MCF 10A (cell line): ENCODE results near the gene ZBTB46. TPM values are rescaled to one million over a fixed set of nuclear protein-coding genes. Genes with fewer than 3 reads are reported as not detected.
"Not testable (repeated sequence)": the region's sequence is repeated elsewhere in the genome, so short reads cannot be mapped to it uniquely, and the experiment has no call there.

Source experiments
- BruUV-seq: library from RNA; stranded (reverse); fragments of 400-500 nt; replicated peaks from 2 replicates; lab custom pipeline; 2021; lab: Mats Ljungman, UMichigan
- CTCF ChIA-PET: fragments of 300-600 bp; sonication (Branson Sonifier 250); formaldehyde crosslinking; extraction: SDS; loops from one replicate; lab custom pipeline; 2021; ENCODE audit warnings: antibody characterized with exemption, inconsistent platforms; lab: Yijun Ruan, JAX
- POLR2A ChIA-PET: fragments of 300-600, 350-650 bp; sonication (Branson Sonifier 250); formaldehyde crosslinking; extraction: SDS; loops from one replicate; lab custom pipeline; 2020; ENCODE audit warnings: antibody characterized with exemption, inconsistent platforms; lab: Yijun Ruan, JAX
- DNase-seq: peaks from one replicate; pipeline ENCODE4 v3.0.0-alpha.2; 2018; ENCODE audit not compliant: unreplicated experiment
- H3K27ac Mint-ChIP-seq: one replicate; pipeline ENCODE4 v1.8.0; 2022; ENCODE audit warnings: mild to moderate bottlenecking, low read depth, mixed read lengths; ENCODE audit not compliant: unreplicated experiment
- H3K27me3 Mint-ChIP-seq: one replicate; pipeline ENCODE4 v1.8.0; 2022; ENCODE audit warnings: mixed read lengths; ENCODE audit not compliant: insufficient read depth, unreplicated experiment
- H3K36me3 Mint-ChIP-seq: one replicate; pipeline ENCODE4 v1.8.0; 2022; ENCODE audit warnings: mild to moderate bottlenecking, moderate library complexity, mixed read lengths; ENCODE audit not compliant: insufficient read depth, unreplicated experiment
- H3K4me1 Mint-ChIP-seq: one replicate; pipeline ENCODE4 v1.8.0; 2022; ENCODE audit warnings: mixed read lengths; ENCODE audit not compliant: insufficient read depth, unreplicated experiment
- H3K4me3 Mint-ChIP-seq: one replicate; pipeline ENCODE4 v1.8.0; 2022; ENCODE audit warnings: mild to moderate bottlenecking, moderate library complexity, mixed read lengths; ENCODE audit not compliant: unreplicated experiment
- H3K9me3 Mint-ChIP-seq: one replicate; pipeline ENCODE4 v1.8.0; 2022; ENCODE audit warnings: mixed read lengths; ENCODE audit not compliant: unreplicated experiment
- CTCF ChIP-seq: fragments of 200-600 bp; IDR thresholded peaks from one replicate; pipeline ENCODE4 v1.8.0; 2022; ENCODE audit warnings: antibody characterized with exemption, mild to moderate bottlenecking; ENCODE audit not compliant: unreplicated experiment
- intact Hi-C: fragments of 100-400 bp; cut with micrococcal nuclease; formaldehyde crosslinking; loops from 2 replicates; pipeline ENCODE4 v1.14.1; 2022
- total RNA-seq: library from RNA; stranded (reverse); gene quantifications from 2 replicates; pipeline ENCODE4 v1.2.3, GENCODE V29; 2022

Gene ZBTB46
- total RNA-seq, 1 experiment from 2014 or later, result 0.63 TPM

DNA sequence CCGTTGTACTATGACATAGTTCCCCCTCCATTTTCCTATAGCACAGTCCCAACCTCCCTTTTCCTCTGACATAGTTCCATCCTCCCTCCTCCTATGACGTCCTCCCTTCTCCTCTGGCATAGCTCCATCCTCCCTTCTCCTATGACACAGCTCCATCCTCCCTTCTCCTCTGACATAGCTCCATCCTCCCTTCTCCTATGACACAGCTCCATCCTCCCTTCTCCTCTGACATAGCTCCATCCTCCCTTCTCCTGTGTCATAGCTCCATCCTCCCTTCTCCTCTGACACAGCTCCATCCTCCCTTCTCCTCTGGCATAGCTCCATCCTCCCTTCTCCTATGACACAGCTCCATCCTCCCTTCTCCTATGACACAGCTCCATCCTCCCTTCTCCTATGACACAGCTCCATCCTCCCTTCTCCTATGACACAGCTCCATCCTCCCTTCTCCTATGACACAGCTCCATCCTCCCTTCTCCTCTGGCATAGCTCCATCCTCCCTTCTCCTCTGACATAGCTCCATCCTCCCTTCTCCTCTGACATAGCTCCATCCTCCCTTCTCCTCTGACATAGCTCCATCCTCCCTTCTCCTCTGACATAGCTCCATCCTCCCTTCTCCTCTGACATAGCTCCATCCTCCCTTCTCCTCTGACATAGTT lies 108.0 kb downstream of the ZBTB46 start:
- intact Hi-C loops, DNase-seq, H3K4me1 Mint-ChIP-seq, H3K27ac Mint-ChIP-seq, H3K9me3 Mint-ChIP-seq, H3K4me3 Mint-ChIP-seq, BruUV-seq, H3K27me3 Mint-ChIP-seq: not testable (repeated sequence)
- POLR2A ChIA-PET, result interaction anchor here (0.7 to 1.2 kb wide), 2 partner anchors 9 to 432 kb away, joined by 3 to 5 read pairs; no protein-coding TSS in a partner anchor
- H3K36me3 Mint-ChIP-seq, result peaks cover 58% of the 10 kb centered on the region
- CTCF ChIA-PET, result interaction anchor here (0.6 to 0.8 kb wide), 4 partner anchors 10 to 228 kb away, joined by 3 to 5 read pairs (median 3); no protein-coding TSS in a partner anchor

- TF ChIP-seq CTCF, result no peak
- intact Hi-C loops, result no loop called here
- POLR2A ChIA-PET, result interaction anchor here (0.6 to 2.5 kb wide), 7 partner anchors 10 to 146 kb away, joined by 3 to 12 read pairs (median 3); partner anchors contain the start of genes ARFRP1, TPD52L2 and ZGPAT
- H3K27me3 Mint-ChIP-seq, result no peaks in the 10 kb centered on the region
- DNase-seq, result no peak
- no peak overlapping the region for H3K27ac Mint-ChIP-seq
- no peak overlapping the region for H3K4me3 Mint-ChIP-seq
- H3K36me3 Mint-ChIP-seq, result peaks cover 79% of the 10 kb centered on the region
- H3K9me3 Mint-ChIP-seq, result peaks cover 8% of the 10 kb centered on the region
- H3K4me1 Mint-ChIP-seq, result no peaks in the 10 kb centered on the region
- CTCF ChIA-PET, result interaction anchor here (0.6 to 0.9 kb wide), 2 partner anchors 22 to 107 kb away, joined by 3 read pairs; no protein-coding TSS in a partner anchor
- BruUV-seq, result no TSS peak
These were observed 112.1 kb downstream of the ZBTB46 start for GRCh38 chr20:63718996-63719395.

GRCh38 chr20:63714858-63715257 lies 116.2 kb downstream of the ZBTB46 start:
- Mint-ChIP-seq H3K27ac (no peak overlapping the region), H3K4me1 (no peaks in the 10 kb centered on the region), H3K36me3 (peaks cover 94% of the 10 kb centered on the region), H3K27me3 (no peaks in the 10 kb centered on the region), H3K9me3 (peaks cover 15% of the 10 kb centered on the region), H3K4me3 (no peak overlapping the region)
- ChIA-PET POLR2A (interaction anchor here (0.9 to 1.2 kb wide), 3 partner anchors 8 to 26 kb away, joined by 3 to 5 read pairs (median 3); no protein-coding TSS in a partner anchor), CTCF (interaction anchor here (0.9 kb wide), 1 partner anchor 150 kb away, joined by 3 read pairs; the partner anchor contains the start of gene TPD52L2)
- intact Hi-C loops, result no loop called here
- DNase-seq, result no peak
- no TSS peak for BruUV-seq
- TF ChIP-seq CTCF, result no peak

GRCh38 chr20:63712191-63712590 lies 118.9 kb downstream of the ZBTB46 start:
- Mint-ChIP-seq H3K36me3 (peaks cover 83% of the 10 kb centered on the region), H3K4me3 (no peak overlapping the region)

More at GRCh38 chr20:63712191-63712590, 118.9 kb downstream of the ZBTB46 start:
- BruUV-seq, result no TSS peak
- DNase-seq, result no peak
- Mint-ChIP-seq H3K27me3 (no peaks in the 10 kb centered on the region), H3K4me1 (peaks cover 4% of the 10 kb centered on the region), H3K9me3 (peaks cover 7% of the 10 kb centered on the region), H3K27ac (no peak overlapping the region)
- no peak for TF ChIP-seq CTCF
- intact Hi-C loops, result no loop called here
- POLR2A ChIA-PET, result interaction anchor here (1.0 to 2.9 kb wide), 6 partner anchors 14 to 152 kb away, joined by 3 to 13 read pairs (median 6); partner anchors contain the start of genes SLC2A4RG and TPD52L2
- CTCF ChIA-PET, result interaction anchor here (0.7 kb wide), 1 partner anchor 154 kb away, joined by 3 read pairs; no protein-coding TSS in a partner anchor
